ENCODE data around the gene TFB1M. TPM values are rescaled to one million over a fixed set of nuclear protein-coding genes. Genes with fewer than 3 reads are reported as not detected.

TFB1M gene
- total RNA-seq, 4 donors from 2014 or later: 3.2 to 43.4 (median 16.5) TPM

DNA sequence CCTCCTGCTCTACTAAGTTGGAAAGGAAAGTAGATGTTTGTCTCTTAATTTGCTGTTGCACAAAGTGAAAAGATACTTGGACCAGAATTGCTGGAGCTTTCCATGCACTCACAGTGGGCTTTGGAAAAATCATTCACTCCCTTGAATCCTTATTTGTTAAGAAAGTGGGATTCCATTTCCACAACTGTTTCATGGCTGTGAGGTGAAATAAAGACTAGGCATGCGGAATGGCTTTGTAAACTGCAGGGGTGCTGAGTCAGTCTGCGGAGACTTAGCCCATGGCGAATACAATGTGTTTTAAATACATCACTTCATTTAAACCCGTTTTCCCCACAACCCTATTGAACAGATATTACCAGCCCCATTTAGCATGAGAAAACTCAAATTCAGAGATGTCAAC lies 87.2 kb downstream of the TFB1M start:
- no peak for DNase-seq
- peaks cover 0 to 3% (median 0%) of the 10 kb centered on the region in 4 donors for H3K4me1 ChIP-seq
- no peaks in the 10 kb centered on the region for H3K9me3 ChIP-seq
- no peaks in the 10 kb centered on the region for H3K36me3 ChIP-seq
- no peaks in the 10 kb centered on the region for H3K27me3 ChIP-seq
- in situ Hi-C loops (cut with MboI; ENCODE audit: low pct_ligation_motif_present in 1 of 4, low pct_unique_long_range_greater_than_20kb in 1 of 4, low sequenced_read_pairs in 3 of 4): no loop called here
- 90 to 97% methylated on average over 4 of the region's 4 CpGs for WGBS, 2 donors (ENCODE audit: low coverage in 1 of 2)
- H3K4me3 ChIP-seq: no peak overlapping the region
- TF ChIP-seq EP300 (IDR thresholded peaks at IDR 0.05; ENCODE audit: low read depth): no peak
- TF ChIP-seq POLR2AphosphoS5 (IDR thresholded peaks at IDR 0.05): no peak
- intact Hi-C loops (cut with DNase I; ENCODE audit: low total_unique reads): no loop called here
- H3K27ac ChIP-seq: no peak overlapping the region

DNA sequence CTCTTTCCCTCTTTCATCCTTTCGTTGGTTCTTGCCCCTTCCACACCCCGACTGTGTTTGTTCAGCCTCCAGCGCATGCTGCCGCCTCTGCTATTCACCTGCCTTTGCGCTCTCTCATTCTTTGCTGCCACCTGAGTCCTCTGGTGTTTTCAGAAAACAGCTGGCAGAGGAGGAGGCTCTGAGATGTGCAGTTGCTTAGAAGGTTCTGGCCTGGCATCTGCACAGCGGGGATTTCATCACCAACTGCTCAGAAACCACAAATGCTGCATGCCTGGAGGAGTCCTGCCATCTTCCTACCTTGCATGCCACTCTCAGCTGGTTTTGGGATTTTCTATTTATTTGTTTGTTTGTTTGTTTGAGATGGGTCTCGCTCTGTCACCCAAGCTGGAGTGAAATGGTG lies 89.7 kb downstream of the TFB1M start:
- TF ChIP-seq POLR2AphosphoS5 (IDR thresholded peaks at IDR 0.05) (no peak), POLR2A (IDR thresholded peaks at IDR 0.05) (no peak), EP300 (IDR thresholded peaks at IDR 0.05; ENCODE audit: low read depth) (no peak)
- TF ChIP-seq, protein P1, sequence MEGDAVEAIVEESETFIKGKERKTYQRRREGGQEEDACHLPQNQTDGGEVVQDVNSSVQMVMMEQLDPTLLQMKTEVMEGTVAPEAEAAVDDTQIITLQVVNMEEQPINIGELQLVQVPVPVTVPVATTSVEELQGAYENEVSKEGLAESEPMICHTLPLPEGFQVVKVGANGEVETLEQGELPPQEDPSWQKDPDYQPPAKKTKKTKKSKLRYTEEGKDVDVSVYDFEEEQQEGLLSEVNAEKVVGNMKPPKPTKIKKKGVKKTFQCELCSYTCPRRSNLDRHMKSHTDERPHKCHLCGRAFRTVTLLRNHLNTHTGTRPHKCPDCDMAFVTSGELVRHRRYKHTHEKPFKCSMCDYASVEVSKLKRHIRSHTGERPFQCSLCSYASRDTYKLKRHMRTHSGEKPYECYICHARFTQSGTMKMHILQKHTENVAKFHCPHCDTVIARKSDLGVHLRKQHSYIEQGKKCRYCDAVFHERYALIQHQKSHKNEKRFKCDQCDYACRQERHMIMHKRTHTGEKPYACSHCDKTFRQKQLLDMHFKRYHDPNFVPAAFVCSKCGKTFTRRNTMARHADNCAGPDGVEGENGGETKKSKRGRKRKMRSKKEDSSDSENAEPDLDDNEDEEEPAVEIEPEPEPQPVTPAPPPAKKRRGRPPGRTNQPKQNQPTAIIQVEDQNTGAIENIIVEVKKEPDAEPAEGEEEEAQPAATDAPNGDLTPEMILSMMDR (IDR thresholded peaks at IDR 0.05): no peak
- H3K27me3 ChIP-seq: no peaks in the 10 kb centered on the region
- DNase-seq: no peak
- H3K36me3 ChIP-seq: no peaks in the 10 kb centered on the region
- peaks cover 0 to 3% (median 0%) of the 10 kb centered on the region in 4 donors for H3K4me1 ChIP-seq
- in situ Hi-C loops (cut with MboI; ENCODE audit: low pct_ligation_motif_present in 1 of 4, low pct_unique_long_range_greater_than_20kb in 1 of 4, low sequenced_read_pairs in 3 of 4): no loop called here
- H3K27ac ChIP-seq: no peak overlapping the region
- 89 to 90% methylated on average over 7 of the region's 7 CpGs for WGBS, 2 donors (ENCODE audit: low coverage in 1 of 2)
- no peak overlapping the region for H3K4me3 ChIP-seq
- H3K9me3 ChIP-seq: no peaks in the 10 kb centered on the region
- intact Hi-C loops (cut with DNase I; ENCODE audit: low total_unique reads): no loop called here

DNA sequence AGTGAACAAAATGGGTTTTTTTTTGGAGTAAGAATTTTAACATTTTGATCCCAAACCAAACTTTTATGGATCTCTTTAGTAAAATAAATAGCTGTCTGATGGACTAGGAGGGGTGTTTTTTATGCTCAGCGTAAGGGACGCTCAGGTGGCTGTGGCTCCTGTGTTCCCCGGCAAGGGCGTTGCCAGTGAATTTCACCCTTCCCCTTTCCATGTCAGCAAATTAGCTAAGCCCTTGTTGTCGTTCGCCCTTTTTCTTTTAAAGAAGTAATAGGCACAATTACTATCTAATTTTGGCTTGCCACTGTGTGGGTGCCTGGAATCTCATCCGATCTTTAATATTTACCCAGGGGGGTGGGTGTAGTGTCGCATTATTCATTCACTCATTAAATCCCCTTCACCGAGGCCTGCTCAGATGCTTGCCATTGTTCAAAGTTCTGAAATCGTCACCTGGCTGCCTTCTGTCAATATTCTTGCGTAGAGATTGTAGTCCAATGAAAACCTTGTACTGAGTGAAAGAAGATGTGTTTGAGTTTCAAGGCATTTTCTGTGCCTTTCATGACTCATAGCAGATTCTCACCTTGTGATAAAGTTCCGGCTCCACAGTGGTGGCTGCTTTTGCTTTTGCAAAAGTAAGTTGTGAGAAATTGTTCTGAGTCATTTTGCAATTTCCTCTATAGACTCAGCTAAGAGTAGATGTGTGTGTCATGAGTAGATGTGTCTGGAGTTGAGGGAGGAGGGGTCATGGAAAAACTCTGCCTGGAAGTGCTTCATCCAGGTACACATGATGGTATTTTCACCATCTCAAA lies 90.4 kb downstream of the TFB1M start:
- Histone ChIP-seq H3K27me3 (no peaks in the 10 kb centered on the region), H3K27ac (no peak overlapping the region), H3K9me3 (no peaks in the 10 kb centered on the region), H3K36me3 (no peaks in the 10 kb centered on the region), H3K4me3 (no peak overlapping the region), H3K4me1 (peaks cover 0 to 3% (median 0%) of the 10 kb centered on the region in 4 donors)
- intact Hi-C loops (cut with DNase I; ENCODE audit: low total_unique reads) (no loop called here), in situ Hi-C loops (cut with MboI; ENCODE audit: low pct_ligation_motif_present in 1 of 4, low pct_unique_long_range_greater_than_20kb in 1 of 4, low sequenced_read_pairs in 3 of 4) (no loop called here)
- DNase-seq: no peak
- 75 to 76% methylated on average over 10 to 12 of the region's 12 CpGs for WGBS, 2 donors (ENCODE audit: low coverage in 1 of 2)
- TF ChIP-seq POLR2A (IDR thresholded peaks at IDR 0.05): no peak
- TF ChIP-seq, protein P1 (IDR thresholded peaks at IDR 0.05): no peak
- no peak for TF ChIP-seq POLR2AphosphoS5 (IDR thresholded peaks at IDR 0.05)
- no peak for TF ChIP-seq EP300 (IDR thresholded peaks at IDR 0.05; ENCODE audit: low read depth)

DNA sequence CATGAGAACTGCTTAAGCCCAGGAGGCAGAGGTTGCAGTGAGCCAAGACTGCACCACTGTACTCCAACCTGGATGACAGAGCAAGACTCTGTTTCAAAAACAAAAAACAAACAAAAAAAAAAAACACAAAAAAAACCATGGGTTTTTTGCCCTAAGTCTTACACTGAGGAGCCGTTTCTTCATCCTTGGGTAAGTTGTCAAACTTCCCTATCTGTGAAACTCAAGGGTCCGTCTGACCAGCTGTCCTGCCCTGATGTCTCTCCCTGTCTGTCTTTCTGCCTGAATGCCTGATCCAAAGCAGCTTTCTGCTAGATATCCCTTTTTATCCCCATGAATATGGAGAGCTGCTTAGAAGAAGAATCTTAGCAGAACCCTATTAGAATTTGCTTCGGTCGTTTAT lies 91.8 kb downstream of the TFB1M start:
- intact Hi-C loops (cut with DNase I; ENCODE audit: low total_unique reads): no loop called here
- no peaks in the 10 kb centered on the region for H3K27me3 ChIP-seq
- 88 to 95% methylated on average over 4 of the region's 4 CpGs for WGBS, 2 donors (ENCODE audit: low coverage in 1 of 2)

More for the DNA sequence above, 91.8 kb downstream of the TFB1M start:
- no peaks in the 10 kb centered on the region for H3K36me3 ChIP-seq
- no peaks in the 10 kb centered on the region for H3K4me1 ChIP-seq
- no peaks in the 10 kb centered on the region for H3K9me3 ChIP-seq
- DNase-seq: no peak
- in situ Hi-C loops (cut with MboI; ENCODE audit: low pct_ligation_motif_present in 1 of 4, low pct_unique_long_range_greater_than_20kb in 1 of 4, low sequenced_read_pairs in 3 of 4): no loop called here
- no peak for TF ChIP-seq EP300 (IDR thresholded peaks at IDR 0.05; ENCODE audit: low read depth)
- TF ChIP-seq, protein P1 (IDR thresholded peaks at IDR 0.05): no peak
- TF ChIP-seq POLR2A (IDR thresholded peaks at IDR 0.05): no peak
- no peak for TF ChIP-seq POLR2AphosphoS5 (IDR thresholded peaks at IDR 0.05)
- no peak overlapping the region for H3K4me3 ChIP-seq
- H3K27ac ChIP-seq: no peak overlapping the region

All from transverse colon (tissue), 4 donors.